ENCODE measurements around the gene ACTG1.

ACTG1 gene

DNA sequence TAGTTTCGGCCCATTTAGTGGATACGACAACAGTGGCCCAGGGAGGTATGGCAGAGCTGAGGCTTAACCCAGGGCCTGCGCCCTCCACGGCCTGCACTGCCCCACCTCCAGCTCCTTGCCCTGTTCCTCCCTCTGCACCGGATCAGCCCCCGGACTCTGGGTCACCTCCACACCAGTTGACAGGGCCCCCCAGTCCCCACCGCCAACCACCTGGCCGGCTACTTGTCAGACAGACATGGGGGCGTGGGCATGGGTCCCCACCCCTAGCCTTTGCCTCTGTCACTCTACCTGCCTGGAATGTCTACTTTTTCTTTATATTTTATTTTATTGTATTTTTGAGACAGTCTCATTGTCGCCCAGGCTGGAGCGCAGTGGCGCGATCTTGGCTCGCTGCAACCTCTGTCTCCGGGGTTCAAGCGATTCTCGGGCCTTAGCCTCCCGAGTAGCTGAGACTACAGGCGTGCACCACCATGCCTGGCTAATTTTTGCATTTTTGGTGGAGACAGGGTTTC, 3.0 kb upstream of the ACTG1 start:
- DNase-seq, result no peak

DNA sequence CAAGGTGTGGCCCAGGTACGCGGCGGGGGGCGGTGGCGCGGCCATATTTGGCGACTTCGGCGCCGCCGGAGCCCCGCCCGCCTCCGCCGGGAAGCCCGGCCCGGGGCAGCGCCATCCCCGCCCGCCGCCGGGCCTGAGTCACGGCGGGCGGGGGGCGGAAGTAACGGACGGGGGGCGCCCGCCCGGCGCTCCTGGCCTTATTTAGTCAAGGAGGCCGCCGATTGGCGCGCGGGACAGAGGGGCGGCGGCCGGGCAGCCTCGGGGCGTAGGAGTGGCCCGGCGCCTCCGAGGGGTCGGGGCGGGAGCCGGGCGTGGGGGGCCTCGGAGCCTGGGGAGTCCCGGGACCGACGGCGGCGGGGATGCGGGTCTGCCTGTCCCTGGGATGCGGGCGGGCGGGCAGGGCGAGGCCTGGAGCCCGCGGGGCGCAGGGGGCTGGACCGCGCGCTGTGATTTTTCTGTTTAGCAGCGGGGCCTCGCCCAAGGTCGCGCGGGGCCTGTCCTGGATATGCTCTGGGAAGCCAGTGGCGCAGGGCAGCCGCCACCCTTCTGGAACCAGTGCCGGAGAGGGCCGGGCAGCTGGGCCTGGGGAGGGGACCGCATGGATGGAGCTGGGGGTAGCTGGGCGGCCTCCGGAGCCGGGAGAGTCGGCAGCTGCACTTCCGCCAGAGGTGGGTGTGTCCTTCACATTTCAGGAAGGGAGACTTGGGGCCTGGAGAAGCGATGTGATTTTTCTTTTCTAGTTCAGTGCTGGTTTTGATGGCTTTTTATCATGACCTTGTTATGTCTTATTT, 2.3 kb upstream of the ACTG1 start:
- DNase-seq, result peak; percentile 52

DNA sequence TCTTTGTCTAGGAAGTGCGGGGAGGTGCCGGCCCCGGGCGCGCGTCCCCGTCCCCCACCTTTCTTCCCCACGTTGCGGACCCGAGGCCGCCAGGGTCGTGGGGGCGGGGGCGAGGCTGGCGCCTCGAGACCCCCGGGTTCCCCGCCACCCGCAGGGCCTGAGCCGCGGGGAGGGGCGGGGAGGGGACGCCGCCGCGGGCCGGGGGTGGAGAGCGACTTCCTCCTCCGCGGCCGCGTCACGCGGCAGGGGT, 1.8 kb upstream of the ACTG1 start:
- DNase-seq, result no peak

DNA sequence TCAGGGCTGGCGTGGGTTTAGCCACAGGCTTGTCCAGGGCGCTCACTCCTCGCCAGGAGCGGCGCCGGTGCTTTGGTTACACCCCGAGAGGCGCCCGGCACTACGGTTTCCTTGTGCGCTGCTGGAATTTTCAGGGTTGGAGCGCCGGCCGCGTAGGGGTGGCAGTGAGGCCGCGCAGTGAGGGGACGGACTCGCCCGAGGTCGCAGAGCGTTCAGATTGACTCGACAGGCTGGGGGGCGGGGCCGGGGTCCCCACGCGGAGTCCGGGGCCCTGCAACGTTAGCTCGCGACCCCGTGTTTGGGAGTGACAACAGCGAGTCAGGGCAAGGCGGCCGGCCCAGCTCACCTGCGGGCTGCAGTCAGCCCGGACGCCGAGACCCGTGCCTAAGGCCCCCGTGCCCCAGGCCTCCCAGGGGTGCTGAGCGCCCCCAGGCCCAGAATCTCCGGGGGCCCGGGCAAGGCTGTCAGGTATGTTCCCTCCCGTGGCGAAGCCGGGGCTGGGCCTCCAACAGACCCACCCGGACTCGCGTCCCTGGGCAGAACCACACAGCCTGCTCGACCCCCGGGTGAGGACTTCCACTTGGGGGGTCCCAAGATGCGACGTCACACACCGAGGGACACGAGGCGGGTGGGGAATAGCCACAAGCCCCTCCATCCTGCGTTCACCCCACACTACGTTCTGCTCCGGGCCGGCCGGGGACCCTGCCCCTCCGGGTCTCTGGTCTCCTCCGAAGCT, 1.3 kb upstream of the ACTG1 start:
- peak; percentile 59 for DNase-seq

DNA sequence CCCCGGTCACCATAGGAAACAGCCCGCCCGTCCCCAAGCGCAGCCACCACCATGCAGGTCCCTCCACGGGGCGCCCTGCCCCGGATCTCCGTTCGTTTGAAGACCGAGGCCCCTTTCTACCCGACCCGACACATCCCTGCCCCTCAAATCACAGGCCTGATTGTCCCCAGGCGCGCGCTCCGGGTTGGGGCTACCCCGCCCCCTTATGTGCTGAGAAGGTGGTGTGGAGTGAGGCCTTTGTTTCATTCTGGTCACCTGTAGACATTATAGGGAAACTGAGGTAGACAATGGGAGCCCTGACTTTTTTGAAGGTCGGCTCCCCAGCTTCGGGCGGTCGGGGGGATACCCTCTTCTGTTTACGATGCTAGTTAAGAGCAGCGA, 763 bp upstream of the ACTG1 start:
- peak; percentile 78 for DNase-seq

DNA sequence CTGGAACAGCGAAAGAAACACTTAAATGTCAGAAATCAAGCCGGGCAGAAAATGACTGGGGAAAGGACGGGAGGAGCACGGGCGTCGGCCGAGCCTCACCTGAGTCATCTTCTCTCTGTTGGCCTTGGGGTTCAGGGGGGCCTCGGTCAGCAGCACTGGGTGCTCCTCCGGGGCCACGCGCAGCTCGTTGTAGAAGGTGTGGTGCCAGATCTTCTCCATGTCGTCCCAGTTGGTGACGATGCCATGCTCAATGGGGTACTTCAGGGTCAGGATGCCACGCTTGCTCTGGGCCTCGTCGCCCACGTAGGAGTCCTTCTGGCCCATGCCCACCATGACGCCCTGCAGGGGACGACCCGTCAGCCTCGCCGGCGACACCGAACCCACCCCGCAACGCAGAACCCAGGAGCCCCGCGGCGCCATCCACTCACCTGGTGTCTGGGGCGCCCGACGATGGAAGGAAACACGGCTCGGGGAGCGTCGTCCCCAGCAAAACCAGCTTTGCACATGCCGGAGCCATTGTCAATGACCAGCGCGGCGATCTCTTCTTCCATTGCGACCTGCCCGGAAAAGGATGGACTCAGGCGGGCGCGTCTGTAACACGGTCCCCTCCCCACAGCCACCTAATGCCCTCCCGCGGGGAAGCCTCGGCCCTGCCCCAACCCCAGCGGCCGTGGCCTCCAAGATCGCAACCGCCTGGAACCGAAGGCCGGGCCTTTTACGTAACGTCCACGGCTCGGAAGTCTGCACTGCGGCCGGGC, 616 bp downstream of the ACTG1 start:
- DNase-seq, result no peak

DNA sequence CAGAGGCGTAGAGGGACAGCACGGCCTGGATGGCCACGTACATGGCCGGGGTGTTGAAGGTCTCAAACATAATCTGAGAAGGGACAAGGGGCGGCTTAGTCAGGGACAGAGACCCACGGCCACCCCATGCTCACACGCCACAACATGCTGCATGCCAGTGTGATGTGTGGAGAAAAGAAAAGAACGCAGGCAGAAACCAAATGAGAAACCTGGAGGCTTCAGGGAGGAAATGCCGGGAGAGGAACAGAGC, 1.1 kb downstream of the ACTG1 start:
- DNase-seq, result no peak

DNA sequence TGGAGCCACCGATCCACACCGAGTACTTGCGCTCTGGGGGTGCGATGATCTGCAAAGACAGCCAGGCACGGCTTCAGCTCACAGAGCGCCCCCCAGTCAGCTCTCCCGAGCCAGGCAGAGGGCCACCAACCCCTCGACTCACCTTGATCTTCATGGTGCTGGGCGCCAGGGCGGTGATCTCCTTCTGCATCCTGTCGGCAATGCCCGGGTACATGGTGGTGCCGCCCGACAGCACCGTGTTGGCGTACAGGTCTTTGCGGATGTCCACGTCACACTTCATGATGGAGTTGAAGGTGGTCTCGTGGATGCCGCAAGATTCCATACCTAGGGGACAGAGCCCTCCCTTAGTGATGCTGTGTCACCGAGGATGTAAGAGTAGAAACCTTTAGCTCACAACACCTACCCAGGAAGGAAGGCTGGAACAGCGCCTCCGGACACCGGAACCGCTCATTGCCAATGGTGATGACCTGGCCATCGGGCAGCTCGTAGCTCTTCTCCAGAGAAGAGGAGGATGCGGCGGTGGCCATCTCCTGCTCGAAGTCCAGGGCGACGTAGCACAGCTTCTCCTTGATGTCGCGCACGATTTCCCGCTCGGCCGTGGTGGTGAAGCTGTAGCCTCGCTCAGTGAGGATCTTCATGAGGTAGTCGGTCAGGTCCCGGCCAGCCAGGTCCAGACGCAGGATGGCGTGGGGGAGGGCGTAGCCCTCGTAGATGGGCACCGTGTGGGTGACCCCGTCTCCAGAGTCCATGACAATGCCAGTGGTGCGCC, 1.6 kb downstream of the ACTG1 start:
- no peak for DNase-seq

DNA sequence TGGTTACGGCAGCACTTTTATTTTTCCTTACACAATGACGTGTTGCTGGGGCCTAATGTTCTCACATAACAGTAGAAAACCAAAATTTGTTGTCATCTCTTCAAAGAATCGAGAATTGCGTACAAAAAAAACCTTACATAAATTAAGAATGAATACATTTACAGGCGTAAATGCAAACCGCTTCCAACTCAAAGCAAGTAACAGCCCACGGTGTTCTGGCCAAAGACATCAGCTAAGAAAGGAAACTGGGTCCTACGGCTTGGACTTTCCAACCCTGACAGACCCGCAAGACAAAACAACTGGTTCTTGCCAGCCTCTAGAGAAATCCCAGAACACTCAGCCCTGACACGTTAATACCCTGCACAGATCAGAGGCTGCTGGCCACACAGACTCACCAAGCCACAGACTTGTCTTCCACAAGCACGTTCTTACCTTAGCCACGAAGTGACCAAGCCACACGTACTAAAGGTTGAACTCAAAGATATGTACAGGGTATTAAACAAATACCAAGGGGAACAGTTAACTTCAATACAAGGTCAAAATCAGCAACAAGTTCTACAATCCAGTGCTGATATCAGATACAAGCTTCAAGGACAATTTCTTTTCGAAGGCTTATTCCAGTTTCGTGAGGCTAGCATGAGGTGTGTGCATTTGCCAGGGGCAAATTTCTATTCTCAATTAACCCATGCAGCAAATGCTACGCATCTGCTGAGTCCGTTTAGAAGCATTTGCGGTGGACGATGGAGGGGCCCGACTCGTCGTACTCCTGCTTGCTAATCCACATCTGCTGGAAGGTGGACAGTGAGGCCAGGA, 2.4 kb downstream of the ACTG1 start:
- DNase-seq, result no peak

DNA sequence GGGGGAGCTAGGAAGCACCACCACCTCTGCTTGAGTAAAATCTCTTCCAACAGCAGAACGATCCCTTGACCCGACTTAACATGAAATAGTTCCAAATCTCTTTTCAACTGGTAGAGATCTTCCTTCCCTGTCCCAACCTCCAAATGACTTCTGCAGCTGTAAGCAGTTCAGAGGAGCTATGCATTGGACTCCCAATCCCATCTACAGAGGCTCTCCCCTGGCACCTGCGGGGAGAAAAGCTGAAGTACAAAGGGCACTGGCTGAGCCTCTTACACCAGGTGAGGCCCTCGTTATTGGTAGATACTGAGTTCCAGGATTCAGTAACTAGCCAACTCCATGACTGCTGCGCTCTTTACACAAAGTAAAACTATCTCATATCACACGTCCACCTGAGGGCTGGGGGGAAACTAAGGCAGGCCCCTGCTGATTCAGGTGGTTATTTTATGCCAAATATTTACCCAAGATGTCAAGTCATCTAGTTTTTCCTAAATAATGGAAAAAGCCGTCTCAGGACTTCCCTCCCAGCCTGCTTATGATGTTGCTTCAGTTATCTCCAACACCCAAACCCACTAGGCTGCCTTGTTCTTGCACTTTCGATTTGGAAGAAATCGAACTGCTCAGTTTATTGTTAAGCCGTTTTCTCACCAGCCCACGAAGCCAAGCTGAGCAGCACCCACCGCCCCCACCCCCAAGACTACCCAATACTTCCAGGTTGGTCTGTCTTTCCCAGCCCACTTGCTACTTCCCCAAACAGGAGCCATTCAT, 3.2 kb downstream of the ACTG1 start:
- no peak for DNase-seq

DNA sequence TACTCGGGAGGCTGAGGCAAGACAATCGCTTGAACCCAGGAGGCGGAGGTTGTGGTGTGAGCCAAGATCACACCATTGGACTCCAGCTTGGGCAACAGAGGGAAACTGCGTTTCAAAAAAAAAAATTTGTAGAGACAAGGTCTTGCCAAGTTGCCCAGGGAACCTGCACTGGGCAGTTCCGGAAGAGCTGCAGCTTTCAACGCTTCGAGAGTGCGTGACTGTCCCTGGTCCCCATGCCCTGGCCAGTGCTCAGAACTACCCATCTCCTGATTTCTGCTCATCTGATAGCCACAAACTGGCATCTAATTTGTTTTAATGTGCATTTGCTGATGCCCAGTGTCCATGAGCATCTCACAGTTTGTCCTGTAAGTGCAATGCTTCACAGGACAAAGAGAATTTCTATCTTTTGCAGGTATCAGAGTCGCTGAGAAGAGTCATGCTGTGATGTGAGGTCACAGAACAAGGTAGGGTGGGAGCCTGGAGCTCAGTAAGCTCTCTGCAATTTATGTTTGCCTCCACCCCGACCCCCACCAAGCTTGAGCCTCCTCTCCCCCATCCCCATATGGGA, 3.9 kb downstream of the ACTG1 start:
- no peak for DNase-seq

DNA sequence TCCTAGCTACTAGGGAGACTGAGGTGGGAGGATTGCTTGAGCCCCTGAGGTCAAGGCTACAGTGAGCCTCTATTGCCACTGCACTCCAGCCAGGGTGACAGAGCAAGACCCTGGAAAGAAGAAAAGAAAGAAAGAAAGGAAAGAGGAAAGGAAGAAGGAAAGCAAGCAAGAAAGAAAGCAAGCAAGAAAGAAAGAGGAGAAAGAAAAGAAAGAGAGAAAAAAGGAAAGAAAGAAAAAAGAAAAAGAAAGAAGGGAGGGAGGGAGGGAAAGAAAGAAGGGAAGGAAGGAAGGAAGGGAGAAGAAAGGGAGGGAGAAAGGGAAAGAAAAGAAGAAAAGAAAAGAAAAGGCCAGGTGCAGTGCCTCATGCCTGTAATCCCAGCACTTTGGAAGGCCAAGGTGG, 9.0 kb downstream of the ACTG1 start:
- DNase-seq, result no peak

DNA sequence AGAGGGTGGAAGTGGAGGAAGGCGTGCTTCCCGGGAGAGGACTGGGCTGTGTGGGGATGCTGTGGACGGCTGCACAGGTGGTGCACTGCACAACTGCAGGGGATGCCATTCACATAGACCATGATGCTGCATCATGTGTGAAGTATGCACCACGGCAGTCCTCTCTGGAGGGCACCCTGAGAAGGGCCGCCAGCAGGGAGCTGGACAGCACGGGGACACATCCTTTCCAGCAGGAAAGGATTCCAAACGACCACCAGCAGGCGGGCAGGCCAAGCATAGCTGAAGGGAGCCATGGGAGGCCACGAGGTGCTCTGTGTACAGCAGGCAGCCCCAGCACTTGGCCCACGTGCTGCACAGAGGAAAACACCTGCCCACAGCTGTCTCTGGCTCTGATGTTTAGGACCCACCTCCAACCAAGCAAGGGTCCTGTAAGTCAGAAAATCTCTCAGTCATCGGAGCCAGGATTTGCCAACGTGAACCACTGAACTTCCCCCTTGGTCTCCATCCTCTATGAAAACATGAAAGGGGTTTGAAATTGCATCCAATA, 10.1 kb downstream of the ACTG1 start:
- no peak for DNase-seq

DNA sequence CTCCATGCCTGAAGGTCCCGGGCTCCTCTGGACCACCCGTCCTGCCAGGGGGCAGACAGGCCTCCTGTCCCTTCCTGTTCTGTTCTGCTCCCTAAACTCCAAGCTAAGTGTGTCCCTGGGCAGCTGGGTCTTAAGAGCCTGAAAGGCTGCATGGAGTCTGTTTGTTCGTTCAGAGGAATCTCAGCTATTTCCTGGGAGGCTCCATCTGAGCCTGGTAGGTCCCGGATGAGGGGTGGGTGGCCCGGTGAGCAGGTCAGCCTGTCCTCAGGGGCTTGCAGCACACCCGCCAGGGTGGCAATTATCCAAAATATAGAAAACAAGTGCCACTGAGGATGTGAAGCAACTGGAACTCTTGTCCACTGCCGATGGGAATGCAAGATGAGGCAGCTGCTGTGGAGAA, 12.6 kb downstream of the ACTG1 start:
- DNase-seq, result no peak

DNA sequence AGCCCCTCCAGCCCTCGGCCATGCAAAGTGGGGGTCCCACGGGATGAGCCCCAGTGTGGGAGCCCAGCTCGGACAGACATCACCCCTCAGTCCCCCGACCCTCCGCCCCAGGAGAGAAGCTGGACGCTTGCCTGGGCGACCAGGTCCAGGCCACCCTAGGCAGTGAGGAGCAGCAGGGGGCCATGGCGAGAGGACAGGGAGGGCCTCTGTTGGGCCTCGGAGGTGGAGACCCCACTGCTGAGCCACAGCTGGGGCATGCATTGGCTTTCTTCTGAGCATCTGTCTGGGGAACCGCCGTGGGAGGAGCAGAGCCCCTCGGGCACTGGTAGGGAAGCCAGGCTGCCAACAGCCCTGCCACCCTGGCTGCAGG, 13.0 kb downstream of the ACTG1 start:
- DNase-seq, result no peak

DNA sequence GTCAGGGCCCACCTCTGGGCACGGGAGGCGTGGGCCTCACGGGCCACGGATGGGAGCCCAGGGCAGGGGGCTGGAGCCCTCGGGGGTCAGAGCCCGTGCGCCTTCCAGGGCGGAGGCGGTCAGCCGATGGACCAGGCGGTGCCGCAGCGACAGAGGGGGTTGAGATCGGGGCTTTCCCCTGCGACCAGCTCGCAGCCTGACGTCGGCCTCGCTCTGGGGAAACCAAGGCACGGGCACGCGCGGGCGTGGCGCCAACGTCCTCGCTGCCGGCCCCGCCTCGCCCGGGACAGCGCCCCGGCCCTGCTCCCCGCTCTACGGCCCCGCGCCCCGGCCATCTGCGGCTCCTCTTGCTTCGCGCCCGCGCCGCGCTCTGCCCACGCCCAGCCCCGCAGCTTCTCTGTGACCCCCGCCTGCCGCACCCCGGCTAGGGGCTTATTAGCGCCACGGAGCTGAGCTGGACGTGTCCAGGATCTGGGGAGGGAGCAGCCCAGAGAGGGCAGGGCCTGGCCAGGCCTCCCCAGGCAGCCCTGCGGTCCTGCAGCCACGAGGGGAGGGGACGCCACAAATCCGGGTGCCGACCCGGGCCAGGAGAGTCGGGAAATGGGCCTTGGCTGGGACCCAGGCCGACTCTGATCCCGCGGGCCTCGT, 13.5 kb downstream of the ACTG1 start:
- DNase-seq, result no peak

DNA sequence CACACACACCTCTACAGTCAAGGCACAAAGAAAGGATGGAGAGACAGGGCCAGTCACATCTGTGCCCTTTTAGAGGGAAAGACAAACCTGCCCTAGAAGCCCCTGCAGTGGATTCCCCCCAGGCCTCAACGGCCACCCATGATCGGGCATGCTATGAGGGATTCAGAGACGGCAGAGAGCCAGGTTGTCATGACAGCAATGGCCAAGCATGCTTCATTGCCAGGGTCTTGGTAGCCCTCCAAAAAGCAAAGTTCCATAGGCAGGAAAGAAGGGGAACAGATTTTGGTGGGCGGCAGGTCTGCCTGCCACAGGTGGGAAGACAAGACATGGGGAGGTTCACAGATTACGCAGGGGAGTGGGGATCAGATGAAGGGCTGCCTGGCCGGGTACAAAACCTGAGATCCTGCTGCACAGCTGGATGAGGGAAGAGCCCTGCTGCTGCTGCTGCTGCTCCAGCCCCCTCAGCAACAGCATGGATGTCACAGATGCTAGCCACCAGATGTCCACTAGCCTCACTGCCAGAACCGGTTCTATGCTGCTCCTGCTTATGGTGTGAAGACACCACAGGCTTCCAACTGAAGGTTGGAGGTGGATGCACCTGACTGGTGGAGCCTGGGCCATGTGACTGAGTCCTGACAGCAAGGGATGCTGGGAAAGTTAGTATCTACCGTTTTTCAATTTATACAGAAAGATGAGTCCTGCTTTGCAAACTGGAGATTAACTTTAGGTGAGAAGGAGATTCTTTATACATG, 17.8 kb downstream of the ACTG1 start:
- no peak for DNase-seq

DNA sequence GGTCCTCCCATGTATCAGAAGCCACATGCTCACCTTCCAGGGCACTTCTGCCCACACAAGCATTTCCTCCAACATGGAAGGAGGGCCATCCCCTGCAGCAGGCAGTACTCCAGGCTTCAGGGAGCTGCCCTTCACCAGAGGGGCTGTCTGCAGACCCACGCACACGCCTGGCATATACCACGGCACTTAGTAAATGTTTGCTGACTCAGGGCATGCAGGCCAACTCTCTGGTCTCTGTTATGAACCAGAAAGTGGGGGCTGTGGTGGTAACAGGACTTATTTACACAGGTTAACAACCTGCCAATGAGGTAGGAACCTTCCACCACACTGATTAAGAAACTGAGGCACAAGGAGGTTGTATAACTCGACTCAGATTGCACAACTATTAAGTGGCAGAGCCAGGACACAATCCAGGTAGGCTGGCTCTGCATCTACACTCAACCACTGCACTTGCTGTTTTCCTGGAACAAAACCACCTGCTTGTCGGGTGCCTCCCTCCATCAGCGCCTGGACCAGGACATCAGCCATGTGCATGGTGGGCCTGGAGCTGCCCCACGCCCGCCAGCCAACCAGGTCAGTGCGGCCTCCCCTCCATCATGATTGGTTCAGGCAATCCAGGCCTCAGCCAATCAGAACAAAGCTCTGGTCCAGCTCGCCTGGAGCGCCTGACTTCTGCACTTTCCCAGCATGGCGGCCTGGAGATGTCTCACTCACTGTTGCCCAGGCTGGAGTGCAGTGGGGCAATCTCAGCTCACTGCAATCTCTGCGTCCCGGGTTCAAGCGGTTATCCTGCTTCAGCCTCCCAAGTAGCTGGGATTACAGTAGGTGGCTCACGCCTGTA, 19.2 kb downstream of the ACTG1 start:
- DNase-seq, result no peak

DNA sequence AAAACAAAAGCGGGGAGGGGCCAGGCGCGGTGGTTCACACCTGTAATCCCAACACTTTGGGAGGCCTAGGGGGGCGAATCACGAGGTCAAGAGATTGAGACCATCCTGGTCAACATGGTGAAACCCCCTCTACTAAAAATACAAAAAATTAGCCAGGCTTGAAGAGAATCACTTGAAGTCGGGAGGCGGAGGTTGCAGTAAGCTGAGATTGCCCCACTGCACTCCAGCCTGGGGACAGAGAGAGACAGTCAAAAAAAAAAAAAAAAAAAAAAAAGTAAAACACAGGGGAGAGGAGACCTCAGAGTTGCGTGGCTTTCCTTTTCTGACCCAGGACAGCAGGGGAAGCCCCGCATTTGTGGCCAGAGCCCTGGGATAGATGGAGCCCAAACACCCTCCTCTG, 19.9 kb downstream of the ACTG1 start:
- no peak for DNase-seq
